Esophagus squamous epithelium (tissue), 4 donors: ENCODE data around the gene SYNM.

ENCODE experiments used
- POLR2A ChIP-seq, 4 donors: fragments of 450-650 bp; IDR thresholded peaks; one replicate each; pipeline ENCODE4 v1.6.1; 2017; ENCODE audit warnings: antibody characterized with exemption in 4 of 4, mild to moderate bottlenecking in 4 of 4, moderate library complexity in 3 of 4
- TF ChIP-seq, protein P1 (sequence below), 6 experiments: fragments of 450-650 bp in 4 of 6; fragments of 200-600 bp in 2 of 6; sonication (generic) in 2 of 6; IDR thresholded peaks; one replicate each; pipeline ENCODE4 v1.5.1; 2016 to 2019; ENCODE audit warnings: antibody characterized with exemption in 6 of 6, mild to moderate bottlenecking in 4 of 6, moderate library complexity in 4 of 6

DNA sequence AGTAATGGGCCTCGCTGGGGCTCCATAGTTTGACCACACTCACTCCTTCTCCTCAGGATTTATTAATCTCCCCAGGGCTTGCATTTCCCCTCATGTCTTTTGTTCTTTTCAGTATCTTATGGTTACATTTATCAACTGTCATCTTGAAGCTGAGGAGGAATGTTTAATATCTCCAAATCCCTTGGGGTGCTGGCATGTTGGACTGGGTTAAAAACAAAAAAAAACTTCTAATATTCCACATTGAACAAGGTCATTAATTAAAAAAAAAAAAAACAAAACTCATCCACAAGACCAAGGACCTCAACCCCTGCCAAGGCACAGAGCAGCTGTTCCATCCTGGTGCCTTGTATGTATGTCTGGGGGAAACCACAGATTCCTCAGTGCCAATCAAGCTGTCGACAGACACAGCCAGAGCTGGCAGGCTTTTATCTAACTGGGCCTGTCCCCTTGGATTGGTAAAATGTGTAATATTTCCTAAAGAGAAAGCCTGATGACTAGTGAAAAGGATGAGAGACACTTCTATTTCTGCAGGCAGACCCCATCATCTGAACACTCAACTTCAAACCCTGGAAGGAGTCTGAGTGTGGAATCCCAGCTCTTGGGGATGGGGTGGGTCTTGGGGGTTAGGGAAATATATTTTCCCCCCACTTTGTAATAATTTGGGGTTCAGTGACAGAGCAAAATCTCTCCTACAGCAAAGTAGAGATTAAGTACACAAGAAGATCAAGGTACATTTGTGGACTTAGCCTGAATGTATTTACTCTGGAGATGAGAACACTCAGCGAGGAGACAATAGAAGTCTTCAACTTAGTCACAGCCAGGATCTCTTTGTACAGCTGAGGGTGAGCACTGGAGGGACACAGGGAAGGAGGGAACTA is 75.4 kb downstream of the SYNM start:
- TF ChIP-seq, protein P1, sequence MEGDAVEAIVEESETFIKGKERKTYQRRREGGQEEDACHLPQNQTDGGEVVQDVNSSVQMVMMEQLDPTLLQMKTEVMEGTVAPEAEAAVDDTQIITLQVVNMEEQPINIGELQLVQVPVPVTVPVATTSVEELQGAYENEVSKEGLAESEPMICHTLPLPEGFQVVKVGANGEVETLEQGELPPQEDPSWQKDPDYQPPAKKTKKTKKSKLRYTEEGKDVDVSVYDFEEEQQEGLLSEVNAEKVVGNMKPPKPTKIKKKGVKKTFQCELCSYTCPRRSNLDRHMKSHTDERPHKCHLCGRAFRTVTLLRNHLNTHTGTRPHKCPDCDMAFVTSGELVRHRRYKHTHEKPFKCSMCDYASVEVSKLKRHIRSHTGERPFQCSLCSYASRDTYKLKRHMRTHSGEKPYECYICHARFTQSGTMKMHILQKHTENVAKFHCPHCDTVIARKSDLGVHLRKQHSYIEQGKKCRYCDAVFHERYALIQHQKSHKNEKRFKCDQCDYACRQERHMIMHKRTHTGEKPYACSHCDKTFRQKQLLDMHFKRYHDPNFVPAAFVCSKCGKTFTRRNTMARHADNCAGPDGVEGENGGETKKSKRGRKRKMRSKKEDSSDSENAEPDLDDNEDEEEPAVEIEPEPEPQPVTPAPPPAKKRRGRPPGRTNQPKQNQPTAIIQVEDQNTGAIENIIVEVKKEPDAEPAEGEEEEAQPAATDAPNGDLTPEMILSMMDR (IDR thresholded peaks at IDR 0.05) = no peak
- TF ChIP-seq POLR2A (IDR thresholded peaks at IDR 0.05) = no peak
